HG03064 (cell line): ENCODE results near the gene HDAC4.

Experiments used
- ATAC-seq: cut with Tn5 transposase; IDR thresholded peaks from one replicate; pipeline ENCODE4 v1.9.1; 2021; ENCODE audit warnings: low read depth; ENCODE audit not compliant: unreplicated experiment

The HDAC4 gene

GRCh38 chr2:239213643-239214101, 187.1 kb downstream of the HDAC4 start:
- ATAC-seq = no peak

- no peak for ATAC-seq
Observed at GRCh38 chr2:239212929-239213642, 187.7 kb downstream of the HDAC4 start.

- no peak for ATAC-seq
Observed at GRCh38 chr2:239212121-239212928, 188.5 kb downstream of the HDAC4 start.

- no peak for ATAC-seq
Observed at GRCh38 chr2:239211396-239212094, 189.3 kb downstream of the HDAC4 start.

- ATAC-seq = no peak
Observed at GRCh38 chr2:239209783-239210182, 191.0 kb downstream of the HDAC4 start.

- ATAC-seq = no peak
Observed at GRCh38 chr2:239208465-239209180, 192.2 kb downstream of the HDAC4 start.

- ATAC-seq = no peak
Observed at GRCh38 chr2:239206851-239207250, 194.0 kb downstream of the HDAC4 start.

GRCh38 chr2:239206042-239206441, 194.8 kb downstream of the HDAC4 start:
- no peak for ATAC-seq

- no peak for ATAC-seq
Observed at GRCh38 chr2:239204876-239205468, 195.8 kb downstream of the HDAC4 start.

GRCh38 chr2:239204136-239204875, 196.5 kb downstream of the HDAC4 start:
- no peak for ATAC-seq

- ATAC-seq = no peak
Observed at GRCh38 chr2:239203443-239204135, 197.2 kb downstream of the HDAC4 start.

- no peak for ATAC-seq
Observed at GRCh38 chr2:239202836-239203235, 198.0 kb downstream of the HDAC4 start.

- no peak for ATAC-seq
Observed at GRCh38 chr2:239202343-239202742, 198.5 kb downstream of the HDAC4 start.

- ATAC-seq = no peak
Observed at GRCh38 chr2:239201884-239202283, 198.9 kb downstream of the HDAC4 start.

GRCh38 chr2:239201531-239201876, 199.3 kb downstream of the HDAC4 start:
- ATAC-seq = no peak

GRCh38 chr2:239200646-239201530, 199.9 kb downstream of the HDAC4 start:
- ATAC-seq = no peak

- no peak for ATAC-seq
Observed at GRCh38 chr2:239199041-239199768, 201.6 kb downstream of the HDAC4 start.
